K562 (cell line): ENCODE results near the gene KIFAP3. TPM values are rescaled to one million over a fixed set of nuclear protein-coding genes. Genes with fewer than 3 reads are reported as not detected.

Source experiments
- E2F1 ChIP-seq: sonication (generic); formaldehyde crosslinking; IDR thresholded peaks from 2 replicates; pipeline ENCODE4 v1.8.1; 2023; ENCODE audit warnings: mild to moderate bottlenecking, missing genetic modification reagents, moderate library complexity
- E2F8 ChIP-seq: fragments of 450-650 bp; IDR thresholded peaks from 2 replicates; pipeline ENCODE4 v1.7.1; 2018; ENCODE audit warnings: mild to moderate bottlenecking, low read depth; ENCODE audit not compliant: partially characterized antibody
- EP400 ChIP-seq: fragments of 450-650 bp; IDR thresholded peaks from 2 replicates; pipeline ENCODE4 v1.6.1; 2017; ENCODE audit warnings: antibody characterized with exemption, mild to moderate bottlenecking, moderate library complexity
- EZH2 ChIP-seq: IDR thresholded peaks from 2 replicates; pipeline ENCODE4 v1.6.1; 2012; ENCODE audit warnings: low read depth, mild to moderate bottlenecking, inconsistent platforms, low read length, borderline replicate concordance
- GMEB1 ChIP-seq: fragments of 250-450 bp; sonication (Bioruptor Pico); IDR thresholded peaks from 2 replicates; pipeline ENCODE4 v1.4.0; 2020; ENCODE audit warnings: mild to moderate bottlenecking
- KDM4B ChIP-seq, 2 experiments: fragments of 450-650 bp in 1 of 2; sonication (generic) in 1 of 2; IDR thresholded peaks; 2 replicates each; pipeline ENCODE4 v1.6.1; 2016 to 2017; ENCODE audit warnings: borderline replicate concordance in 2 of 2, antibody characterized with exemption in 1 of 2, low read depth in 1 of 2, mild to moderate bottlenecking in 1 of 2
- LCOR ChIP-seq: sonication (generic); formaldehyde crosslinking; IDR thresholded peaks from 2 replicates; pipeline ENCODE4 v1.8.0; 2022; ENCODE audit warnings: mild to moderate bottlenecking, missing genetic modification reagents
- MEIS2 ChIP-seq: fragments of 450-650 bp; IDR thresholded peaks from 2 replicates; pipeline ENCODE4 v1.6.1; 2014; ENCODE audit warnings: mild to moderate bottlenecking; ENCODE audit not compliant: partially characterized antibody
- NCOA6 ChIP-seq: fragments of 450-650 bp; IDR thresholded peaks from 2 replicates; pipeline ENCODE4 v1.6.1; 2017; ENCODE audit warnings: mild to moderate bottlenecking
- PYGO2 ChIP-seq: fragments of 450-650 bp; IDR thresholded peaks from 2 replicates; pipeline ENCODE4 v1.6.1; 2016; ENCODE audit warnings: mild to moderate bottlenecking, missing genetic modification characterization, moderate library complexity, missing compliant biosample characterization
- RHOXF2B ChIP-seq: fragments of 250-450 bp; sonication (Bioruptor Pico); conservative IDR thresholded peaks from 2 replicates; pipeline ENCODE4 v1.5.1; 2021
- SAP30 ChIP-seq: fragments of 200-600 bp; sonication (generic); IDR thresholded peaks from 2 replicates; pipeline ENCODE4 v1.6.1; 2012; ENCODE audit warnings: borderline replicate concordance, low read depth, mild to moderate bottlenecking, moderate library complexity, low read length, control low read depth, inconsistent platforms; ENCODE audit not compliant: insufficient read depth, poor library complexity, severe bottlenecking
- SETDB1 ChIP-seq: IDR thresholded peaks from one replicate; pipeline ENCODE4 v1.6.1; 2012; ENCODE audit warnings: low read length, control low read depth, inconsistent platforms
- SP2 ChIP-seq: IDR thresholded peaks from 2 replicates; pipeline ENCODE4 v1.6.1; 2011; ENCODE audit warnings: mild to moderate bottlenecking, low read depth, low read length, moderate library complexity; ENCODE audit not compliant: poor library complexity, severe bottlenecking; ENCODE audit errors: extremely low read depth
- STAT5B ChIP-seq: fragments of 250-450 bp; sonication (Bioruptor Pico); IDR thresholded peaks from 2 replicates; pipeline ENCODE4 v1.8.0; 2021; ENCODE audit warnings: mild to moderate bottlenecking, inconsistent platforms
- THRA ChIP-seq: fragments of 450-650 bp; IDR thresholded peaks from 2 replicates; pipeline ENCODE4 v1.6.1; 2017; ENCODE audit warnings: mild to moderate bottlenecking, moderate library complexity
- ZFP91 ChIP-seq: sonication (generic); formaldehyde crosslinking; IDR thresholded peaks from 2 replicates; pipeline ENCODE4 v1.8.0; 2022; ENCODE audit warnings: mild to moderate bottlenecking, missing genetic modification reagents
- ZNF717 ChIP-seq: fragments of 250-450 bp; sonication (Bioruptor Pico); IDR thresholded peaks from 2 replicates; pipeline ENCODE4 v1.5.0; 2021
- polyA plus RNA-seq, 8 experiments: library from polyadenylated mRNA; depleted of rRNA in 4 of 8; stranded (reverse) in 5 of 8; unstranded in 3 of 8; fragments of >200 nt; fragmentation: Nextera tagmentation in 2 of 8; fragmentation: Illumina TruSeq in 1 of 8; extraction: Ambion mirVana in 2 of 8; extraction: Trizol in 1 of 8; gene quantifications; 2 replicates each; pipeline versions ENCODE4 v1.2.1 to v1.2.3, GENCODE V29; 2011 to 2014; ENCODE audit warnings: inconsistent platforms in 1 of 8, missing spikeins in 1 of 8
- total RNA-seq, 7 experiments: library from RNA; depleted of rRNA in 6 of 7; stranded (reverse); fragments of >200 nt in 6 of 7; fragmentation: Illumina TruSeq in 2 of 7; extraction: Trizol in 2 of 7; gene quantifications; 2 replicates each; pipeline versions ENCODE4 v1.2.1 to v1.2.3, GENCODE V29; 2011 to 2021; ENCODE audit warnings: low replicate concordance in 1 of 7

Gene KIFAP3
- total and polyA plus RNA-seq, 9 of the 15 experiments (the other 6 are each of a cell fraction or from before 2014, with no cell fraction given), result 8.8 to 17.5 (median 11.8) TPM

GRCh38 chr1:170074250-170075157, at the start of gene KIFAP3 (continued):
- TF ChIP-seq E2F8 (peak; percentile 55), E2F1 (CRISPR knock-in tag) (peak; percentile 46; the same call in 1 of the 2 replicates), THRA (no peak), LCOR (CRISPR knock-in tag) (0 out of 2 replicates have a peak, but pooled peaks have one; percentile 55), MEIS2 (peak; percentile 97), SP2 (no peak), PYGO2 (tag) (peak; percentile 14; the same call in 1 of the 2 replicates), NCOA6 (no peak), STAT5B (no peak), SAP30 (no peak), EZH2 (no peak), EP400 (peak; percentile 44), RHOXF2B (no peak), GMEB1 (CRISPR knock-in tag) (no peak), ZFP91 (0 out of 2 replicates have a peak, but pooled peaks have one; percentile 57), SETDB1 (peak; percentile 80), ZNF717 (no peak), KDM4B (IDR thresholded peaks at IDR 0.05; ENCODE audit: borderline replicate concordance in 2 of 2, low read depth in 1 of 2) (no peak; a peak in 1 of 4 replicates)
